Measurements from ENCODE around the gene BAZ2B.

Gene BAZ2B

GRCh38 chr2:159617100-159617499, 752 bp upstream of the BAZ2B start:
- peak overlapping the region; percentile 72 for H3K4me3 ChIP-seq (replicated peaks; ENCODE audit: low read depth, low read length)
- no peak for DNase-seq (ENCODE audit: extremely low read depth, low read depth)
- TF ChIP-seq, protein P1, sequence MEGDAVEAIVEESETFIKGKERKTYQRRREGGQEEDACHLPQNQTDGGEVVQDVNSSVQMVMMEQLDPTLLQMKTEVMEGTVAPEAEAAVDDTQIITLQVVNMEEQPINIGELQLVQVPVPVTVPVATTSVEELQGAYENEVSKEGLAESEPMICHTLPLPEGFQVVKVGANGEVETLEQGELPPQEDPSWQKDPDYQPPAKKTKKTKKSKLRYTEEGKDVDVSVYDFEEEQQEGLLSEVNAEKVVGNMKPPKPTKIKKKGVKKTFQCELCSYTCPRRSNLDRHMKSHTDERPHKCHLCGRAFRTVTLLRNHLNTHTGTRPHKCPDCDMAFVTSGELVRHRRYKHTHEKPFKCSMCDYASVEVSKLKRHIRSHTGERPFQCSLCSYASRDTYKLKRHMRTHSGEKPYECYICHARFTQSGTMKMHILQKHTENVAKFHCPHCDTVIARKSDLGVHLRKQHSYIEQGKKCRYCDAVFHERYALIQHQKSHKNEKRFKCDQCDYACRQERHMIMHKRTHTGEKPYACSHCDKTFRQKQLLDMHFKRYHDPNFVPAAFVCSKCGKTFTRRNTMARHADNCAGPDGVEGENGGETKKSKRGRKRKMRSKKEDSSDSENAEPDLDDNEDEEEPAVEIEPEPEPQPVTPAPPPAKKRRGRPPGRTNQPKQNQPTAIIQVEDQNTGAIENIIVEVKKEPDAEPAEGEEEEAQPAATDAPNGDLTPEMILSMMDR (IDR thresholded peaks at IDR 0.05; ENCODE audit: low read depth, low read length, missing control alignments) = no peak

DNA sequence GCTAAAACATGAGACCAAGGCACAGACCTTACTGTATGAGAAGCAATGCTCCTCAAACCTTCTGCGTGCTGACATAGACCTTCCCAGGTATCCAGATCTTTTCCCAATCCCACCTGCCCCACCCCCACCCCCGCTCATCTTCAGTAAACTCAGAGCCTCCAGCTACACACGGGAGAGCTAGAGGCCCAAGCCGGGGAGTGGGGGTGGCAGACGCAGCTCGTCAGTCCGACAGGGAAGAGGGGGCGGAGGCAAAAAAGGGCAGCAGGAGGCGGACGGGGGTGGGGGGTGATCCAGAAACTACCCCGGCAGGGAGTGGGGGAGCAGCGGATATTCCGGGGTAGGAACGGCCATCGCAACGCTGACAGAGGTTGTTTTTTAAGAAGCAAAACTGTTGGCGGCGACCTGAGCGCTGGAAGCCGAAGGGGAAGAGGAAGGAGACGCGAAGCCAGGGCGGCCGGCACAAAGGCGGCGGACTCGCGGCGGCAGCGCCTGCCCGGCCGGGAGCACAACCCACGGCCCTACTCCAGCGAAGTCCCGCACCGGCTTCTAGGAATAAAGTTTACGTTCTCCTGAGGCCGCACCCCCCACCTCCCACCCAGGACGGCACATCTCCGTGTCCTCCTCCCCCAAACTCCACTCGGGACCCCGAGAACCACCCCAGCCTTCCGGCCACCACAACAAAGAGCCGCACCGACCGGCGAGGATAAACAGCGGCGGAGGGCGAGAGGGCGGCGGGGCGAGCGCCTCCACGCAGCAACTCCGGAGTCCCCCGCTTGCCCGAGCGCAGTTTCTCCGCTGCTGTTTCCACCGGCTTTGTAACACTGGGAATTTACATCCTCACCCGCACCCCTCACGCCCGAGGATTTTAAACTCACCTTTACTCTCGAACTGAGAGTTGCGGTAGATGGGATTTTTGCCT, 722 bp downstream of the BAZ2B start:
- peak overlapping the region; percentile 72 for H3K4me3 ChIP-seq (replicated peaks; ENCODE audit: low read depth, low read length)
- TF ChIP-seq, protein P1 (IDR thresholded peaks at IDR 0.05; ENCODE audit: low read depth, low read length, missing control alignments) = no peak
- DNase-seq (ENCODE audit: extremely low read depth, low read depth) = peak; percentile 66

DNA sequence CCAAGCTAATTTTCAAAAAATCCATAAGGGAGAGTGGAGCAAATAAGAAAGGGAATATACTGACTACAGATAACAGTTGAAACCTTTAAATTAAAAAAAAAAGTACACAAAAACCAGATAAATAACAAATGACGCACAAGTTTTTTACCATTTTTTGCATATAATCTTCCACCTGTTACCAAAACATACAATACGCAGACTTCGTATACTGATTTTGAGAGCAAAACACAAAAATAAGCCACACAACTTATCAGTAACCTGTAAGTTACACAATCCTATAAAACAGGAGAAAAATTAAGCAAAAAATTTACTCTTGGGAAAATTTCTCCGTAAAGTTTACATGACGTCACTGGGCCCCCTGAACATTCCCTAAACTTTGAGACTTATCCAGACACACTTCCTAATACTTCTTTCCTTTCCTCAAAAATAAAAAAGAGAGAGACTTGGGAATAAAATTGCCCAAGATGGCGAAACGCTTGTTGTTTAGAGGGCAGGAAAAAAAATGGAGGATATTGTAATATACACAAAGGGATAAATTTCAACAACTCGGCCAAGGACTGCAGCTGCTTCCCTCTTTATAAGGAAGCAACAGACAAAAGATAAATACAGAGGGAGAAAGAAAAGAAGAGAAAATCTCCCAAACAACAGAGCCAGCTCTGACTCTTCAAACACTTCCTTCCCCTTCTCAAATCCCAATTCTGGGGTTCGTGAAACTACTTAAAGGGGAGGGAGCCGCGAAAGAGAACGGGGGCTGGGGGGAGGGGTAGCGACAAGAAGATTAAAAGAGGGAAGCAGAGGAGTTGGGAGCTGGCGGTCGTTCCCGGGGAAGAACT, 1.6 kb downstream of the BAZ2B start:
- no peak for DNase-seq (ENCODE audit: extremely low read depth, low read depth)
- H3K4me3 ChIP-seq (replicated peaks; ENCODE audit: low read depth, low read length) = peak overlapping the region; percentile 72
- TF ChIP-seq, protein P1 (IDR thresholded peaks at IDR 0.05; ENCODE audit: low read depth, low read length, missing control alignments) = no peak

DNA sequence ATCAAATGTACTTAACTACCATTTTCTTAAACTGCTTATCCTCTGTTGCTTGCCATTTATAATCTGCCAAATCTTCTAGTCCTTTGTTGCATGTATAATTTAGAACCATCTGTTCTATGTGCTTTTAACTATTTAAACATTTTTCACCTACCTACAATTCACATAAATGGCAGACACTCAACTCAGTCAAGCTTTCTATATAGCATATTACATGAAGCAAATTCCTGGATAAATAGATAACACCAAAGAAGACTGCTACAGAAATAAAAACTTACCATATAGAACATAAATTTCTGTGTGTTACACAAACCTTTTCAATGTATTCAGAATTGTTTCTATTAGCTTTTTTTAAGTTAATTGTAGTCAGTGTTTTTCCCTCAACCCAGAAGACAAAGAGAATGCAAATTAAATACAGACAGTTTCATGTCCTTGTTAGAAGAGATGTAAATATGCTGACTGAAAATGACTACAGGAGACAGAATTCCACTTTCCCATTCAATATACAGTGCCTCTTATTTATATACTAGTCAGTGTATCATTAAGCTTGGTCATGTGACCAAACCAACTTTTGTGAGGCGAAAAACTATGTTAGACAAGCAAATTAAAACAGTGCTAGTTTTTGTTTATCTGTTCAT, 2.6 kb downstream of the BAZ2B start:
- peak overlapping the region; percentile 72 for H3K4me3 ChIP-seq (replicated peaks; ENCODE audit: low read depth, low read length)
- DNase-seq (ENCODE audit: extremely low read depth, low read depth) = no peak
- TF ChIP-seq, protein P1 (IDR thresholded peaks at IDR 0.05; ENCODE audit: low read depth, low read length, missing control alignments) = no peak

DNA sequence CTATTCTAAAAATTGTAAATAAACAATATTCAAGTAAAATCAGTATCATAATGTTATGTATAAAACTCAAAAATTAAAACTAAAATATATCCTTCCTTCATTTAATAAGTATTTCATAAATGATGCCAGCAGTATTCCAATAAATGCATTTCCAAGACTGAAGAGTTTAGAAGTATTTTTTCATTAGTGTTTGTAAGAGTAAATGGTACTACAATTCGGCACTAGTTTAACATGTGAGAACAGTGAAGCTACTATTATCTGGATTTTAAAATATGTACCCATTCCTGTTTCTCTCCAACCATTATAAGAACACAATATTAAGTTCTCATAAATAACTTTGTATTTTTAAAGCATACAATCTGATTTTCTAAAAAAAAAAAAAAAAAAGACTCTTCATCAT, 3.3 kb downstream of the BAZ2B start:
- no peak for DNase-seq (ENCODE audit: extremely low read depth, low read depth)
- peak overlapping the region; percentile 72; the same call in 1 of the 2 replicates for H3K4me3 ChIP-seq (replicated peaks; ENCODE audit: low read depth, low read length)
- TF ChIP-seq, protein P1 (IDR thresholded peaks at IDR 0.05; ENCODE audit: low read depth, low read length, missing control alignments) = no peak

- no peak for DNase-seq (ENCODE audit: extremely low read depth, low read depth)
- TF ChIP-seq, protein P1 (IDR thresholded peaks at IDR 0.05; ENCODE audit: low read depth, low read length, missing control alignments) = no peak
- no peak overlapping the region for H3K4me3 ChIP-seq (replicated peaks; ENCODE audit: low read depth, low read length)
Observed at GRCh38 chr2:159612255-159612901, 4.0 kb downstream of the BAZ2B start.
